ENCODE results near the gene TPRG1. TPM values are rescaled to one million over a fixed set of nuclear protein-coding genes. Genes with fewer than 3 reads are reported as not detected.
A peak's percentile ranks its signal among the peaks of the same experiment; 100 is the strongest.

Gene TPRG1
- polyA plus RNA-seq, 1 experiment: 0.42 TPM

GRCh38 chr3:189188466-189188865, 16.7 kb downstream of the TPRG1 start:
- Histone ChIP-seq H3K4me3 (ENCODE audit: low read depth, low read length) (no peak overlapping the region), H3K27me3 (ENCODE audit: control insufficient read depth, insufficient read depth, low read length) (no peaks in the 10 kb centered on the region), H3K9me3 (ENCODE audit: control insufficient read depth, insufficient read depth, low read length) (no peaks in the 10 kb centered on the region), H3K27ac (ENCODE audit: low read depth, low read length) (no peak overlapping the region)
- CTCF ChIA-PET: no interaction called here
- no peak for DNase-seq (ENCODE audit: low read depth, low spot score)
- no peak for TF ChIP-seq CTCF (IDR thresholded peaks at IDR 0.05; ENCODE audit: low read depth, low read length)
- POLR2A ChIA-PET: no interaction called here

GRCh38 chr3:189192725-189193124, 21.0 kb downstream of the TPRG1 start:
- ChIA-PET POLR2A (no interaction called here), CTCF (no interaction called here)
- Histone ChIP-seq H3K27me3 (ENCODE audit: control insufficient read depth, insufficient read depth, low read length) (no peaks in the 10 kb centered on the region), H3K9me3 (ENCODE audit: control insufficient read depth, insufficient read depth, low read length) (no peaks in the 10 kb centered on the region; the same call in 1 of the 2 replicates), H3K27ac (ENCODE audit: low read depth, low read length) (no peak overlapping the region), H3K4me3 (ENCODE audit: low read depth, low read length) (no peak overlapping the region)
- TF ChIP-seq CTCF (IDR thresholded peaks at IDR 0.05; ENCODE audit: low read depth, low read length): no peak
- DNase-seq (ENCODE audit: low read depth, low spot score): no peak

- 0 out of 2 replicates have a peak, but pooled peaks have one; percentile 5 for TF ChIP-seq CTCF (IDR thresholded peaks at IDR 0.05; ENCODE audit: low read depth, low read length)
- H3K27me3 ChIP-seq (ENCODE audit: control insufficient read depth, insufficient read depth, low read length): peaks cover 2% of the 10 kb centered on the region
- H3K4me3 ChIP-seq (ENCODE audit: low read depth, low read length): no peak overlapping the region
- no peaks in the 10 kb centered on the region; the same call in 1 of the 2 replicates for H3K9me3 ChIP-seq (ENCODE audit: control insufficient read depth, insufficient read depth, low read length)
- ChIA-PET POLR2A (no interaction called here), CTCF (no interaction called here)
- no peak for DNase-seq (ENCODE audit: low read depth, low spot score)
- H3K27ac ChIP-seq (ENCODE audit: low read depth, low read length): no peak overlapping the region
These were observed 23.5 kb downstream of the TPRG1 start for GRCh38 chr3:189195302-189195701.

- POLR2A ChIA-PET: no interaction called here
These were observed 30.3 kb downstream of the TPRG1 start for GRCh38 chr3:189202106-189202505.

GRCh38 chr3:189202583-189202982, 30.8 kb downstream of the TPRG1 start:
- DNase-seq (ENCODE audit: low read depth, low spot score): no peak
- no peak for TF ChIP-seq CTCF (IDR thresholded peaks at IDR 0.05; ENCODE audit: low read depth, low read length)
- Histone ChIP-seq H3K9me3 (ENCODE audit: control insufficient read depth, insufficient read depth, low read length) (no peaks in the 10 kb centered on the region), H3K27me3 (ENCODE audit: control insufficient read depth, insufficient read depth, low read length) (peaks cover 4% of the 10 kb centered on the region), H3K4me3 (ENCODE audit: low read depth, low read length) (no peak overlapping the region), H3K27ac (ENCODE audit: low read depth, low read length) (no peak overlapping the region)
- CTCF ChIA-PET: interaction anchor here (0.6 to 1.1 kb wide), 3 partner anchors 67 to 561 kb away, joined by 3 to 10 read pairs (median 3); no protein-coding TSS in a partner anchor
- POLR2A ChIA-PET: no interaction called here

More at GRCh38 chr3:189202106-189202505, 30.3 kb downstream of the TPRG1 start:
- Histone ChIP-seq H3K4me3 (ENCODE audit: low read depth, low read length) (no peak overlapping the region), H3K27me3 (ENCODE audit: control insufficient read depth, insufficient read depth, low read length) (peaks cover 4% of the 10 kb centered on the region), H3K27ac (ENCODE audit: low read depth, low read length) (no peak overlapping the region), H3K9me3 (ENCODE audit: control insufficient read depth, insufficient read depth, low read length) (no peaks in the 10 kb centered on the region)
- no peak for TF ChIP-seq CTCF (IDR thresholded peaks at IDR 0.05; ENCODE audit: low read depth, low read length)
- CTCF ChIA-PET: no interaction called here
- DNase-seq (ENCODE audit: low read depth, low spot score): no peak

Measured in AG04450 (cell line).